Measurements from ENCODE around the gene MTHFS. TPM values are rescaled to one million over a fixed set of nuclear protein-coding genes. Genes with fewer than 3 reads are reported as not detected.
"Not testable (repeated sequence)": the region's sequence is repeated elsewhere in the genome, so short reads cannot be mapped to it uniquely, and the experiment has no call there.

The MTHFS gene
- polyA plus RNA-seq, 1 donor (not counting 4 experiments of a cell fraction or from before 2014, with no cell fraction given), result 33.8 TPM

DNA sequence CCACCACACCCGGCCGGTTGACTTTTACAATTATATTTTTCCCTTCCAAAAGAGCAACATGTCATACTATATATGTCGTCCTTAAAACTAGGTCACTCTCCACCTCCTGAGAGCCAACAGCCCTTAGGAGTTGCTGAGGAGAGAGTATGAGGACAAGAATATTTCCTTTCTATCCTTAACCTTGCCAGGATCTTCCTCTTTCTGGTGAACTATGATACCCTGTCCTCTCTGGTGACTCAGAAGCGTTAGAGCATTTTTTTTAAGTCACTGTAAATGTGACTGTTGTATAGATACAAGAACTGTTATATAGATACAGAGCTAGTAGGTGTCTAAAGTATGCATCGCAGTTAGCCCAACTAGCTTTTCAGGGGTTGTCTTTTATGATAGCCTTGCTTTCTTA is 33.7 kb upstream of the MTHFS start:
- no peaks in the 10 kb centered on the region for H3K79me2 ChIP-seq (ENCODE audit: control insufficient read depth, insufficient read depth, low read length)

DNA sequence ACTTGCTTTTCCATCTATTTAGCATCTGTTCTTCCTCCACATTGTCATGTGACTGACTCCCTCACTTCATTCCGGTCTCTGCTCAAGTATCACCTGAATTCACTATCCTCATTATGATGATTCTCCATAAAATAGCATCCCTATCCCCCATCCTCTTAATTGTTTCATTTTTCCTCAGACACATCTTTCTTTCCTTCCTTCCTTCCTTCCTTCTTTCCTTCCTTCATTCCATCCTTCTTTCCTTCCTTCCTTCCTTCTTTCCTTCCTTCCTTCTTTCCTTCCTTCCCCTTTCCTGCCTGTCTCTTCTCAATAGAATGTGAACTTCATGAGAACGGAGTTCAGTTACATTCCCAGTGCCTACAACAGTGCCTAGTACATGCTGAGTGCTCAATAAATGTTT is 32.6 kb upstream of the MTHFS start:
- Histone ChIP-seq H3K79me2 (ENCODE audit: control insufficient read depth, insufficient read depth, low read length) (no peaks in the 10 kb centered on the region), H3K9me1 (ENCODE audit: control insufficient read depth, extremely low read depth, insufficient read depth, low read length) (no peaks in the 10 kb centered on the region), H3K4me2 (ENCODE audit: control insufficient read depth, extremely low read depth, insufficient read depth, low read depth, low read length) (no peak overlapping the region), H4K20me1 (ENCODE audit: control insufficient read depth, extremely low read depth, insufficient read depth, low read length) (no peaks in the 10 kb centered on the region), H3K27ac (ENCODE audit: control insufficient read depth, insufficient read depth, low read length) (no peak overlapping the region), H3K4me3 (ENCODE audit: control insufficient read depth in 2 of 3, extremely low read depth in 1 of 3, insufficient read depth in 2 of 3, low read depth in 1 of 3, low read length in 3 of 3) (no peak overlapping the region), H2AFZ (ENCODE audit: control insufficient read depth, low read length) (no peak overlapping the region), H3K36me3 (ENCODE audit: control insufficient read depth in 2 of 2, extremely low read depth in 1 of 2, insufficient read depth in 2 of 2, low read length in 2 of 2) (no peaks in the 10 kb centered on the region), H3K27me3 (ENCODE audit: control insufficient read depth, extremely low read depth, insufficient read depth, low read length) (no peaks in the 10 kb centered on the region), H3K9ac (ENCODE audit: control insufficient read depth, extremely low read depth, insufficient read depth, low read length) (no peak overlapping the region), H3K4me1 (ENCODE audit: control insufficient read depth, extremely low read depth, insufficient read depth, low read length) (peaks cover 3% of the 10 kb centered on the region), H3K9me3 (ENCODE audit: control insufficient read depth, low read depth, low read length) (no peaks in the 10 kb centered on the region)
- dilution Hi-C loops (cut with MboI; ENCODE audit: extremely low pct_ligation_motif_present, low sequenced_read_pairs), result no loop called here
- no peak for FAIRE-seq
- no peak for DNase-seq (ENCODE audit: low read depth, low spot score)
- TF ChIP-seq EZH2 (IDR thresholded peaks at IDR 0.05; ENCODE audit: low read length) (no peak), CTCF (optimal IDR thresholded peaks at IDR 0.05 in 1 of 3, IDR thresholded peaks at IDR 0.05 in 1 of 3, conservative IDR thresholded peaks at IDR 0.05 in 1 of 3; ENCODE audit: extremely low read depth in 1 of 3, insufficient read depth in 2 of 3, low read length in 3 of 3) (no peak)

More for the DNA sequence above, 33.7 kb upstream of the MTHFS start:
- Histone ChIP-seq H3K9me1 (ENCODE audit: control insufficient read depth, extremely low read depth, insufficient read depth, low read length) (no peaks in the 10 kb centered on the region), H3K9ac (ENCODE audit: control insufficient read depth, extremely low read depth, insufficient read depth, low read length) (no peak overlapping the region), H3K27ac (ENCODE audit: control insufficient read depth, insufficient read depth, low read length) (no peak overlapping the region), H2AFZ (ENCODE audit: control insufficient read depth, low read length) (no peak overlapping the region), H3K4me3 (ENCODE audit: control insufficient read depth in 2 of 3, extremely low read depth in 1 of 3, insufficient read depth in 2 of 3, low read depth in 1 of 3, low read length in 3 of 3) (no peak overlapping the region), H3K4me2 (ENCODE audit: control insufficient read depth, extremely low read depth, insufficient read depth, low read depth, low read length) (no peak overlapping the region), H4K20me1 (ENCODE audit: control insufficient read depth, extremely low read depth, insufficient read depth, low read length) (no peaks in the 10 kb centered on the region), H3K9me3 (ENCODE audit: control insufficient read depth, low read depth, low read length) (no peaks in the 10 kb centered on the region), H3K4me1 (ENCODE audit: control insufficient read depth, extremely low read depth, insufficient read depth, low read length) (peaks cover 3% of the 10 kb centered on the region), H3K36me3 (ENCODE audit: control insufficient read depth in 2 of 2, extremely low read depth in 1 of 2, insufficient read depth in 2 of 2, low read length in 2 of 2) (no peaks in the 10 kb centered on the region), H3K27me3 (ENCODE audit: control insufficient read depth, extremely low read depth, insufficient read depth, low read length) (no peaks in the 10 kb centered on the region)
- TF ChIP-seq CTCF (optimal IDR thresholded peaks at IDR 0.05 in 1 of 3, IDR thresholded peaks at IDR 0.05 in 1 of 3, conservative IDR thresholded peaks at IDR 0.05 in 1 of 3; ENCODE audit: extremely low read depth in 1 of 3, insufficient read depth in 2 of 3, low read length in 3 of 3) (no peak), EZH2 (IDR thresholded peaks at IDR 0.05; ENCODE audit: low read length) (no peak)
- FAIRE-seq (no peak), DNase-seq (ENCODE audit: low read depth, low spot score) (no peak)
- dilution Hi-C loops (cut with MboI; ENCODE audit: extremely low pct_ligation_motif_present, low sequenced_read_pairs), result no loop called here

DNA sequence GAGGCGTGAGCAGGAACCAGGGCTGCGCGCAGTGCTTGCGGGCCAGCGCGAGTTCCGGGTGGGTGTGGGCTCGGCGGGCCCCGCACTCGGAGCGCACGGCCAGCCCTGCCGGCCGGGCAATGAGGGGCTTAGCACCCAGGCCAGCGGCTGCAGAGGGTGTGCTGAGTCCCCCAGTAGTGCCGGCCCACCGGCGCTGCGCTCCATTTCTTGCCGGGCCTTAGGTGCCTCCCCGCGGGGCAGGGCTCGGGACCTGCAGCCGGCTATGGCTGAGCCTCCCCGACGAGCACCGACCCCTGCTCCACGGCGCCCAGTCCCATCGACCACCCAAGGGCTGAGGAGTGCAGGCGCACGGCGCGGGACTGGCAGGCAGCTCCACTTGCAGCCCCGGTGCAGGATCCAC is 29.3 kb upstream of the MTHFS start:
- H3K79me2 ChIP-seq (ENCODE audit: control insufficient read depth, insufficient read depth, low read length), result peaks cover 21% of the 10 kb centered on the region
- H3K9me3 ChIP-seq (ENCODE audit: control insufficient read depth, low read depth, low read length); H2AFZ ChIP-seq (ENCODE audit: control insufficient read depth, low read length); H3K4me1 ChIP-seq (ENCODE audit: control insufficient read depth, extremely low read depth, insufficient read depth, low read length); H3K4me2 ChIP-seq (ENCODE audit: control insufficient read depth, extremely low read depth, insufficient read depth, low read depth, low read length); H3K9ac ChIP-seq (ENCODE audit: control insufficient read depth, extremely low read depth, insufficient read depth, low read length); H3K9me1 ChIP-seq (ENCODE audit: control insufficient read depth, extremely low read depth, insufficient read depth, low read length); H3K27me3 ChIP-seq (ENCODE audit: control insufficient read depth, extremely low read depth, insufficient read depth, low read length); H3K36me3 ChIP-seq (ENCODE audit: control insufficient read depth in 2 of 2, extremely low read depth in 1 of 2, insufficient read depth in 2 of 2, low read length in 2 of 2); DNase-seq (ENCODE audit: low read depth, low spot score); H4K20me1 ChIP-seq (ENCODE audit: control insufficient read depth, extremely low read depth, insufficient read depth, low read length); H3K4me3 ChIP-seq (ENCODE audit: control insufficient read depth in 2 of 3, extremely low read depth in 1 of 3, insufficient read depth in 2 of 3, low read depth in 1 of 3, low read length in 3 of 3); H3K27ac ChIP-seq (ENCODE audit: control insufficient read depth, insufficient read depth, low read length); FAIRE-seq; dilution Hi-C loops (cut with MboI; ENCODE audit: extremely low pct_ligation_motif_present, low sequenced_read_pairs): not testable (repeated sequence)
